ENCODE data around the gene KLHL26.

Gene KLHL26

DNA sequence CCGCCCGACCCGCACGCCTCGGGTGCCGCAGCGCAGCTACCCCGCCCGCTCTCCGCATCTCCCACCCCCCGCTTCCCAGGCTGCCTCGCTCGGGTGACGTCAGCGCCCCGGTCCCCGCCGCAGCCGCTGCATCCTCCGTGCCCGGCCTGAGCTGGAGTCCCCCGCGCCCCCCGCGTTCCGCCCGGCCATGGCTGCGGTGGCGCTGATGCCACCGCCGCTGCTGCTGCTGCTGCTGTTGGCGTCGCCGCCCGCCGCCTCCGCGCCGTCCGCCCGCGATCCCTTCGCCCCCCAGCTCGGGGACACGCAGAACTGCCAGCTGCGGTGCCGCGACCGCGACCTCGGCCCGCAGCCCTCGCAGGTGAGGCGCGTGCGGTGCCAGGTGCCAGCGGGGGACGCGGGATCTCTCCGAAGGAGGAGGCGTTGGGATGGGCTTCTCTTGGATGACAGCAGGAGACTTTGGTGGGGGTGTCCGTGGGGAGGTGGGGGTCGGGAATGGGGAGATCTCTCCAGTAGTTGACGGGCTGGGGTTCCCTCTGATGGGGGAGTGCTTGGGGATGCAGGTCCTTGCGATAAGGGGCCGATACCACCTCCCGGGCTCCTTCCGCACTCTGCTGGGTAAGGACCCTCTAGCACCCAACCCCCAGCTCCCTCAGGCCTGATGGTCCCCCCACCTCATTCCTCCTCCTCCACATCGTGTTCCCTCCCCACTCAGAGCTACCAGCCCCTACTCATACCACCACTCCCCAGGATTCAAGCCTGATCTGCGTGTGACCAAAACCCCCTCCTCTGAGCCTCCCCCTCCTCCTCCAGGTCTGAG is 23.8 kb upstream of the KLHL26 start, which contains the start of gene TMEM59L:
TMEM59L (plus strand) TSS at position 99 of the 817 bp plus-strand sequence; CDS start at position 188, 89 bp downstream.
- Histone ChIP-seq H3K4me2 (ENCODE audit: low read depth, low read length, poor library complexity, severe bottlenecking) (peak within 1 kb of the TSS; percentile 41), H3K27ac (ENCODE audit: low read depth, low read length) (no peak within 1 kb of the TSS), H3K36me3 (ENCODE audit: low read length) (no peaks in the 10 kb centered on the region), H3F3A (ENCODE audit: insufficient read depth) (no peaks in the 10 kb centered on the region), H4K20me1 (ENCODE audit: low read depth, low read length) (no peaks in the 10 kb centered on the region), H3K9me3 (ENCODE audit: insufficient read depth, low read length) (no peaks in the 10 kb centered on the region), H2AFZ (ENCODE audit: low read depth, low read length, severe bottlenecking) (no peak within 1 kb of the TSS), H3K9me2 (replicated peaks; ENCODE audit: insufficient read depth, low read length) (no peaks in the 10 kb centered on the region), H3K79me2 (ENCODE audit: insufficient read depth, low read length) (no peaks in the 10 kb centered on the region), H3K27me3 (ENCODE audit: low read length) (peaks cover 8% of the 10 kb centered on the region; the same call in 1 of the 2 replicates), H3K4me3 (ENCODE audit: insufficient read depth, low read length, poor library complexity, severe bottlenecking) (peak within 1 kb of the TSS; percentile 18), H3K9ac (ENCODE audit: low read length) (no peak within 1 kb of the TSS)
- no peak for TF ChIP-seq EZH2phosphoT487 (conservative IDR thresholded peaks at IDR 0.05; ENCODE audit: low read length)
- TF ChIP-seq, protein P1, sequence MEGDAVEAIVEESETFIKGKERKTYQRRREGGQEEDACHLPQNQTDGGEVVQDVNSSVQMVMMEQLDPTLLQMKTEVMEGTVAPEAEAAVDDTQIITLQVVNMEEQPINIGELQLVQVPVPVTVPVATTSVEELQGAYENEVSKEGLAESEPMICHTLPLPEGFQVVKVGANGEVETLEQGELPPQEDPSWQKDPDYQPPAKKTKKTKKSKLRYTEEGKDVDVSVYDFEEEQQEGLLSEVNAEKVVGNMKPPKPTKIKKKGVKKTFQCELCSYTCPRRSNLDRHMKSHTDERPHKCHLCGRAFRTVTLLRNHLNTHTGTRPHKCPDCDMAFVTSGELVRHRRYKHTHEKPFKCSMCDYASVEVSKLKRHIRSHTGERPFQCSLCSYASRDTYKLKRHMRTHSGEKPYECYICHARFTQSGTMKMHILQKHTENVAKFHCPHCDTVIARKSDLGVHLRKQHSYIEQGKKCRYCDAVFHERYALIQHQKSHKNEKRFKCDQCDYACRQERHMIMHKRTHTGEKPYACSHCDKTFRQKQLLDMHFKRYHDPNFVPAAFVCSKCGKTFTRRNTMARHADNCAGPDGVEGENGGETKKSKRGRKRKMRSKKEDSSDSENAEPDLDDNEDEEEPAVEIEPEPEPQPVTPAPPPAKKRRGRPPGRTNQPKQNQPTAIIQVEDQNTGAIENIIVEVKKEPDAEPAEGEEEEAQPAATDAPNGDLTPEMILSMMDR (IDR thresholded peaks at IDR 0.05; ENCODE audit: insufficient read depth, low read length, poor library complexity, severe bottlenecking), result no peak

DNA sequence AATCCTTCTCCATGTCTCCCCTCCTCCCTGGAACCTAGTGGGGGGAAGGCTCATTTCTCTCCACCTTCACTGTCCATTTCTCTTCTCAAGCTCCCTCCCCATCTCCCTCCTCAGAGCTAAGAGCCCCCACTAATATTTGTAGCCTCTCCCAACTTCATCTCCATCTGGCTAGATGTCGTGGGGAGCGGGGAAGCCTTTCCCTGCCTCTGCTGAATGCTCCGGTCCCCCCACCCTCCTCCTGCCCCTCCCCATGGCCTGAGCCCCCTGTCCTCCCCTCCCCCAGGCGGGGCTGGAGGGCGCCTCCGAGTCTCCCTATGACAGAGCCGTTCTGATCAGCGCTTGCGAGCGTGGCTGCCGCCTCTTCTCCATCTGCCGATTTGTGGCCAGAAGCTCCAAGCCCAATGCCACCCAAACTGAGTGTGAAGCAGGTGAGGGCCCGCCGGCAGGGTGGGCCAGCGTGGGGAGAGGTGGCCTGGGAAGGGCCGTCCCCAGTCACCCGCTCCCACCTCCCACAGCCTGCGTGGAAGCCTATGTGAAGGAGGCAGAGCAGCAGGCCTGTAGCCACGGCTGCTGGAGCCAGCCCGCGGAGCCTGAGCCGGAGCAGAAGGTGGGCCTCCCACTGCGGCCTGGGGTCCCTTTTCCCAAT is 23.1 kb upstream of the KLHL26 start:
- Histone ChIP-seq H2AFZ (ENCODE audit: low read depth, low read length, severe bottlenecking) (no peak overlapping the region), H3K27me3 (ENCODE audit: low read length) (peaks cover 3% of the 10 kb centered on the region; the same call in 1 of the 2 replicates), H4K20me1 (ENCODE audit: low read depth, low read length) (no peaks in the 10 kb centered on the region), H3K27ac (ENCODE audit: low read depth, low read length) (no peak overlapping the region), H3K36me3 (ENCODE audit: low read length) (no peaks in the 10 kb centered on the region), H3K4me3 (ENCODE audit: insufficient read depth, low read length, poor library complexity, severe bottlenecking) (no peak overlapping the region), H3K79me2 (ENCODE audit: insufficient read depth, low read length) (no peaks in the 10 kb centered on the region), H3K9me3 (ENCODE audit: insufficient read depth, low read length) (no peaks in the 10 kb centered on the region), H3F3A (ENCODE audit: insufficient read depth) (no peaks in the 10 kb centered on the region), H3K4me2 (ENCODE audit: low read depth, low read length, poor library complexity, severe bottlenecking) (no peak overlapping the region), H3K9me2 (replicated peaks; ENCODE audit: insufficient read depth, low read length) (no peaks in the 10 kb centered on the region), H3K9ac (ENCODE audit: low read length) (no peak overlapping the region)
- TF ChIP-seq EZH2phosphoT487 (conservative IDR thresholded peaks at IDR 0.05; ENCODE audit: low read length), result no peak
- TF ChIP-seq, protein P1 (IDR thresholded peaks at IDR 0.05; ENCODE audit: insufficient read depth, low read length, poor library complexity, severe bottlenecking), result no peak

DNA sequence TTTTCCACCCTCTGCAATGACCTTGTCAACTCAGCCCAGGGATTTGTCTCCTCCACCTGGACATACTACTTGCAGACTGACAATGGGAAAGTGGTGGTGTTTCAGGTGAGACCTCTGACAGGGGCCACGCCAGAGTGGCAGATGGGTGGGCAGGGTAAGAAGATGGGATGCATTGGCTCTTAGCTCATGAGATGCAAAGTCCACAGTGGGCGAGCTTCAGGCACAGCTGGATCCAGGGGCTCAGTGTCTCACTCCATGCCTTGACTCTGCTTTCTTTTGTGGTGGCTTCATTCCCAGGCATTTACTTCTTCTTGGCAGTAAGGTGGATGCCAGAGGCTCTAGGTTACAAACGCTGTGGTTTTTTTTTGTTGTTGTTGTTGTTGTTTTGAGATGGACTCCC is 20.8 kb upstream of the KLHL26 start:
- H3K9me2 ChIP-seq (replicated peaks; ENCODE audit: insufficient read depth, low read length), result no peaks in the 10 kb centered on the region
- no peak overlapping the region for H3K27ac ChIP-seq (ENCODE audit: low read depth, low read length)
- no peaks in the 10 kb centered on the region for H3K9me3 ChIP-seq (ENCODE audit: insufficient read depth, low read length)
- no peak overlapping the region for H3K4me3 ChIP-seq (ENCODE audit: insufficient read depth, low read length, poor library complexity, severe bottlenecking)
- TF ChIP-seq, protein P1 (IDR thresholded peaks at IDR 0.05; ENCODE audit: insufficient read depth, low read length, poor library complexity, severe bottlenecking), result no peak
- no peak for TF ChIP-seq EZH2phosphoT487 (conservative IDR thresholded peaks at IDR 0.05; ENCODE audit: low read length)
- no peak overlapping the region for H2AFZ ChIP-seq (ENCODE audit: low read depth, low read length, severe bottlenecking)
- no peaks in the 10 kb centered on the region for H4K20me1 ChIP-seq (ENCODE audit: low read depth, low read length)
- no peaks in the 10 kb centered on the region for H3K36me3 ChIP-seq (ENCODE audit: low read length)
- no peak overlapping the region for H3K9ac ChIP-seq (ENCODE audit: low read length)
- H3K79me2 ChIP-seq (ENCODE audit: insufficient read depth, low read length), result no peaks in the 10 kb centered on the region
- H3K4me2 ChIP-seq (ENCODE audit: low read depth, low read length, poor library complexity, severe bottlenecking), result no peak overlapping the region
- no peaks in the 10 kb centered on the region for H3F3A ChIP-seq (ENCODE audit: insufficient read depth)
- peaks cover 1% of the 10 kb centered on the region; the same call in 1 of the 2 replicates for H3K27me3 ChIP-seq (ENCODE audit: low read length)

All from SU-DHL-6 (cell line).